ENCODE data around the gene MCRIP1. TPM values are rescaled to one million over a fixed set of nuclear protein-coding genes. Genes with fewer than 3 reads are reported as not detected.

MCRIP1 gene
- total RNA-seq, 1 experiment from 2014 or later = 115 TPM

DNA sequence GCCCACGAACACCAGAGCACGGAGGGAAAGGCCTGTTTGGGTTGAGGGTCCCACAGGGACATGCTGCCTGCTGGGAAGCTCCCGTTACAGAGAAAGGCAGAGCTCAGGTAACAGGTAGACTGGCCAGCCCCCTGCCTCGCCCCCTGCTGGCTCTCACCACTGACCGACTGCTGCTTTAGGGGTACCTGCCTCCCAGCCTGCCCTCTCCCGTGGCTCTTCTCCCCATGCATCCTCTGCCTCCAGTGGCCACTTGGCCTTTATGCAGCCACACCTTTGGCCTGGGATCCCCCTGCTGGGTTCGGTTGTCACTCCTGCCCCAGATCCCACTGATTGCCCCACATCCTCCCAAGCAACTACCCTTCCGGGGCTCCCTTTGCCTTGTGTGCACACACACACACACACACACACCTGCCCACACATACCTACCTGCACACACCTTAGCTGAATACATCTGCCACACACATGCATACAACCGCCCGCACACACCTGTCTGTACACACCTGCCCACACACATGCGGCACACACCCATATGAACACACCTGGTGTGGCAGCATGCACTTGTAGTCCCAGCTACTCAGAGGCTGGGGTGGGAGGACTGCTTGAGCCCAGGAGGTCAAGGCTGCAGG is 7.1 kb downstream of the MCRIP1 start:
- H3K27me3 ChIP-seq (ENCODE audit: control insufficient read depth, insufficient read depth, low read length) = no peaks in the 10 kb centered on the region
- ChIA-PET CTCF (interaction anchor here (1.3 kb wide), 1 partner anchor 20 kb away, joined by 9 read pairs; no protein-coding TSS in a partner anchor), POLR2A (interaction anchor here (0.7 kb wide), 1 partner anchor 22 kb away, joined by 4 read pairs; no protein-coding TSS in a partner anchor)
- H3K9me3 ChIP-seq (ENCODE audit: control insufficient read depth, insufficient read depth, low read depth, low read length) = no peaks in the 10 kb centered on the region
- no peak overlapping the region for H3K27ac ChIP-seq (ENCODE audit: low read length)
- no TSS peak for BruUV-seq (replicated peaks)
- intact Hi-C loops (cut with micrococcal nuclease; ENCODE audit: unreplicated experiment) = no loop called here
- H3K36me3 ChIP-seq (ENCODE audit: control insufficient read depth, insufficient read depth, low read length) = no peaks in the 10 kb centered on the region
- no peak overlapping the region for H3K4me3 ChIP-seq (ENCODE audit: low read depth in 2 of 2, low read length in 2 of 2)
- H3K4me1 ChIP-seq (ENCODE audit: control insufficient read depth, insufficient read depth, low read length) = peaks cover 26% of the 10 kb centered on the region
- no peak for DNase-seq (ENCODE audit: low read depth, low spot score)
- ATAC-seq = no peak
- in situ Hi-C loops (cut with HindIII; ENCODE audit: low pct_unique_long_range_greater_than_20kb, low sequenced_read_pairs) = no loop called here
- TF ChIP-seq REST (IDR thresholded peaks at IDR 0.05; ENCODE audit: insufficient read depth in 1 of 2, low read depth in 2 of 2, low read length in 1 of 2) = no peak
- no peak for TF ChIP-seq TCF7L2 (IDR thresholded peaks at IDR 0.05; ENCODE audit: low read depth, low read length)
- TF ChIP-seq SIN3A (IDR thresholded peaks at IDR 0.05; ENCODE audit: borderline replicate concordance, insufficient read depth, low read depth, low read length) = no peak
- TF ChIP-seq POLR2AphosphoS5 (IDR thresholded peaks at IDR 0.05; ENCODE audit: low read depth, low read length) = no peak

DNA sequence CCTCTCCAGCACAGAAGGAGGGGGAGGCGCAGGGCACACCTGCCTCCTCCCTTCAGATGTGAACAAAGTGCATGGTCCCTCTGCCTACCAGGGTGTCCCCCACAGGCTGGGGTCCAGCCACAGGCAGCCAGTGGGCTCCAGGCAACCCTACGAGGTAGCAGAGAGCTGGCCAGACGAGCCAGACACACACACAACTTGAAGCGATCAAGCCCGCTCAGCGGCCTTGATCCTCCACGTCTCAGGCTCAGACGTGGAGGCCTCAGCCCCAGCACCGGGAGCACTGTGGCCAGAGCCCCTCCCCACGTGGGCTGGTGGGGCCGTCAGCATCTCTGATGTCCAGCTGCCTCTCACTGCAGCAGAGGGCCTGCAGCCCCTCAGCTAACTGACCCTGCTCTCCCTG is 8.5 kb downstream of the MCRIP1 start:
- H3K9me3 ChIP-seq (ENCODE audit: control insufficient read depth, insufficient read depth, low read depth, low read length) = no peaks in the 10 kb centered on the region
- ATAC-seq (no peak), DNase-seq (ENCODE audit: low read depth, low spot score) (no peak)
- TF ChIP-seq, protein P1, sequence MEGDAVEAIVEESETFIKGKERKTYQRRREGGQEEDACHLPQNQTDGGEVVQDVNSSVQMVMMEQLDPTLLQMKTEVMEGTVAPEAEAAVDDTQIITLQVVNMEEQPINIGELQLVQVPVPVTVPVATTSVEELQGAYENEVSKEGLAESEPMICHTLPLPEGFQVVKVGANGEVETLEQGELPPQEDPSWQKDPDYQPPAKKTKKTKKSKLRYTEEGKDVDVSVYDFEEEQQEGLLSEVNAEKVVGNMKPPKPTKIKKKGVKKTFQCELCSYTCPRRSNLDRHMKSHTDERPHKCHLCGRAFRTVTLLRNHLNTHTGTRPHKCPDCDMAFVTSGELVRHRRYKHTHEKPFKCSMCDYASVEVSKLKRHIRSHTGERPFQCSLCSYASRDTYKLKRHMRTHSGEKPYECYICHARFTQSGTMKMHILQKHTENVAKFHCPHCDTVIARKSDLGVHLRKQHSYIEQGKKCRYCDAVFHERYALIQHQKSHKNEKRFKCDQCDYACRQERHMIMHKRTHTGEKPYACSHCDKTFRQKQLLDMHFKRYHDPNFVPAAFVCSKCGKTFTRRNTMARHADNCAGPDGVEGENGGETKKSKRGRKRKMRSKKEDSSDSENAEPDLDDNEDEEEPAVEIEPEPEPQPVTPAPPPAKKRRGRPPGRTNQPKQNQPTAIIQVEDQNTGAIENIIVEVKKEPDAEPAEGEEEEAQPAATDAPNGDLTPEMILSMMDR (IDR thresholded peaks at IDR 0.05) = no peak
- no peak overlapping the region for H3K4me3 ChIP-seq (ENCODE audit: low read depth in 2 of 2, low read length in 2 of 2)
- POLR2A ChIA-PET = interaction anchor here (0.6 kb wide), 1 partner anchor 112 kb away, joined by 4 read pairs; no protein-coding TSS in a partner anchor
- CTCF ChIA-PET = interaction anchor here (0.6 kb wide), 1 partner anchor 440 kb away, joined by 3 read pairs; no protein-coding TSS in a partner anchor
- BruUV-seq (replicated peaks) = no TSS peak
- peaks cover 26% of the 10 kb centered on the region for H3K4me1 ChIP-seq (ENCODE audit: control insufficient read depth, insufficient read depth, low read length)
- no peaks in the 10 kb centered on the region for H3K27me3 ChIP-seq (ENCODE audit: control insufficient read depth, insufficient read depth, low read length)
- in situ Hi-C loops (cut with HindIII; ENCODE audit: low pct_unique_long_range_greater_than_20kb, low sequenced_read_pairs) (no loop called here), intact Hi-C loops (cut with micrococcal nuclease; ENCODE audit: unreplicated experiment) (no loop called here)
- no peak overlapping the region for H3K27ac ChIP-seq (ENCODE audit: low read length)
- no peaks in the 10 kb centered on the region for H3K36me3 ChIP-seq (ENCODE audit: control insufficient read depth, insufficient read depth, low read length)

GRCh38 chr17:81823820-81824550 is 9.1 kb downstream of the MCRIP1 start:
- ChIA-PET POLR2A (interaction anchor here (0.6 kb wide), 1 partner anchor 112 kb away, joined by 4 read pairs; no protein-coding TSS in a partner anchor), CTCF (no interaction called here)
- Histone ChIP-seq H3K36me3 (ENCODE audit: control insufficient read depth, insufficient read depth, low read length) (no peaks in the 10 kb centered on the region), H3K27me3 (ENCODE audit: control insufficient read depth, insufficient read depth, low read length) (no peaks in the 10 kb centered on the region), H3K27ac (ENCODE audit: low read length) (no peak overlapping the region), H3K4me3 (ENCODE audit: low read depth in 2 of 2, low read length in 2 of 2) (no peak overlapping the region), H3K9me3 (ENCODE audit: control insufficient read depth, insufficient read depth, low read depth, low read length) (no peaks in the 10 kb centered on the region), H3K4me1 (ENCODE audit: control insufficient read depth, insufficient read depth, low read length) (peaks cover 26% of the 10 kb centered on the region)
- intact Hi-C loops (cut with micrococcal nuclease; ENCODE audit: unreplicated experiment) (no loop called here), in situ Hi-C loops (cut with HindIII; ENCODE audit: low pct_unique_long_range_greater_than_20kb, low sequenced_read_pairs) (no loop called here)
- no peak for DNase-seq (ENCODE audit: low read depth, low spot score)
- TF ChIP-seq, protein P1 (IDR thresholded peaks at IDR 0.05) = no peak
- no peak for TF ChIP-seq TCF7L2 (IDR thresholded peaks at IDR 0.05; ENCODE audit: low read depth, low read length)
- no peak for TF ChIP-seq POLR2AphosphoS5 (IDR thresholded peaks at IDR 0.05; ENCODE audit: low read depth, low read length)
- no peak for TF ChIP-seq REST (IDR thresholded peaks at IDR 0.05; ENCODE audit: insufficient read depth in 1 of 2, low read depth in 2 of 2, low read length in 1 of 2)
- TF ChIP-seq SIN3A (IDR thresholded peaks at IDR 0.05; ENCODE audit: borderline replicate concordance, insufficient read depth, low read depth, low read length) = no peak
- BruUV-seq (replicated peaks) = no TSS peak
- no peak for ATAC-seq
